Prostate gland (tissue), 2 donors: ENCODE data around the gene FNDC3B.

ENCODE experiments used
- CTCF ChIP-seq, 4 experiments: fragments of 200-600 bp in 2 of 4; fragments of 450-650 bp in 2 of 4; sonication (generic) in 2 of 4; IDR thresholded peaks; 1 replicate in 3 of 4; 2 replicates in 1 of 4; pipeline ENCODE4 v1.5.1; 2016 to 2019; ENCODE audit warnings: antibody characterized with exemption in 4 of 4, mild to moderate bottlenecking in 2 of 4, moderate library complexity in 2 of 4
- POLR2A ChIP-seq: fragments of 450-650 bp; IDR thresholded peaks from one replicate; pipeline ENCODE4 v1.6.1; 2016; ENCODE audit warnings: antibody characterized with exemption, mild to moderate bottlenecking

- TF ChIP-seq CTCF (IDR thresholded peaks at IDR 0.05) (no peak), POLR2A (no peak)
Measured at GRCh38 chr3:172099495-172099808, 60.1 kb downstream of the FNDC3B start.
